ENCODE data around the gene PDE8B. TPM values are rescaled to one million over a fixed set of nuclear protein-coding genes. Genes with fewer than 3 reads are reported as not detected.
A peak's percentile ranks its signal among the peaks of the same experiment; 100 is the strongest.

PDE8B gene
- total RNA-seq, 4 donors from 2014 or later: 0.79 to 2.7 (median 1.4) TPM; not detected in 1

DNA sequence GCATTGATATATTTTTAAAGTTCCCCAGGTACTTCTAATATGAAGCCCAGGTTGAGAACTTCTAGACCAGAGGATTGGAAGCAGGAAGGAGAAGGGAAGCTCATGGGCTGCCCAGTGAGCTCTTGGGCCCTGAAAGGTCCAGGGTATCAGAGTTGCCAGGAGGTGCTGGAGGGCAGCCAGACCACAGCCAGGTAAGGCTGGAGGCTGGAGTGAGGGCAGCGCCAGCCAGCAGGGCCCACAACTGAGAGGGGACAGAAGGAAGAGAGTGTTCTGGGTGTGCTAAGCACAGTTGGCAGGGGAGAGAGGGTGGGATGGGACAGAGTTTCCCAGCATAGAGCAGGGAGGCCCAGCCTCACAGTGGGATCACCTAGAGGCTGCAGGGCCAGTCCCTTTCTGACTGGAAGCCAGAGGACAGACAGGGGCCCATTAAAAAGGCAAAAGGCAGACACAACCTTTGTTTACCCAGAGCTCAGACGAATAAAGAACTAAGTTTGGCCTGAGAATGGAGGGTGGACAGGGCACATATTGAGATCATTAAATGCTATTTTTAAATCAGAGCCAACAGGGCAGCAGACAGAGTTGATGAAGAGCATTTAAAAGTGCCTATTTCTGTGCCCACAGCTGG lies 94.9 kb downstream of the PDE8B start:
- Histone ChIP-seq H3K4me3 (no peak overlapping the region), H3K27ac (peak overlapping the region in 3 of 4 donors; percentile 9 to 47 (median 45)), H3K4me1 (peaks cover 0 to 10% (median 4%) of the 10 kb centered on the region in 3 donors), H3K27me3 (no peaks in the 10 kb centered on the region), H3K9me3 (no peaks in the 10 kb centered on the region), H3K36me3 (no peaks in the 10 kb centered on the region)
- 69 to 72% methylated on average over 2 of the region's 2 CpGs for WGBS, 2 donors
- intact Hi-C loops (cut with DNase I): no loop called here
- no peak for DNase-seq
- TF ChIP-seq, protein P1, sequence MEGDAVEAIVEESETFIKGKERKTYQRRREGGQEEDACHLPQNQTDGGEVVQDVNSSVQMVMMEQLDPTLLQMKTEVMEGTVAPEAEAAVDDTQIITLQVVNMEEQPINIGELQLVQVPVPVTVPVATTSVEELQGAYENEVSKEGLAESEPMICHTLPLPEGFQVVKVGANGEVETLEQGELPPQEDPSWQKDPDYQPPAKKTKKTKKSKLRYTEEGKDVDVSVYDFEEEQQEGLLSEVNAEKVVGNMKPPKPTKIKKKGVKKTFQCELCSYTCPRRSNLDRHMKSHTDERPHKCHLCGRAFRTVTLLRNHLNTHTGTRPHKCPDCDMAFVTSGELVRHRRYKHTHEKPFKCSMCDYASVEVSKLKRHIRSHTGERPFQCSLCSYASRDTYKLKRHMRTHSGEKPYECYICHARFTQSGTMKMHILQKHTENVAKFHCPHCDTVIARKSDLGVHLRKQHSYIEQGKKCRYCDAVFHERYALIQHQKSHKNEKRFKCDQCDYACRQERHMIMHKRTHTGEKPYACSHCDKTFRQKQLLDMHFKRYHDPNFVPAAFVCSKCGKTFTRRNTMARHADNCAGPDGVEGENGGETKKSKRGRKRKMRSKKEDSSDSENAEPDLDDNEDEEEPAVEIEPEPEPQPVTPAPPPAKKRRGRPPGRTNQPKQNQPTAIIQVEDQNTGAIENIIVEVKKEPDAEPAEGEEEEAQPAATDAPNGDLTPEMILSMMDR (IDR thresholded peaks at IDR 0.05): no peak
- no peak for TF ChIP-seq POLR2A (IDR thresholded peaks at IDR 0.05)

DNA sequence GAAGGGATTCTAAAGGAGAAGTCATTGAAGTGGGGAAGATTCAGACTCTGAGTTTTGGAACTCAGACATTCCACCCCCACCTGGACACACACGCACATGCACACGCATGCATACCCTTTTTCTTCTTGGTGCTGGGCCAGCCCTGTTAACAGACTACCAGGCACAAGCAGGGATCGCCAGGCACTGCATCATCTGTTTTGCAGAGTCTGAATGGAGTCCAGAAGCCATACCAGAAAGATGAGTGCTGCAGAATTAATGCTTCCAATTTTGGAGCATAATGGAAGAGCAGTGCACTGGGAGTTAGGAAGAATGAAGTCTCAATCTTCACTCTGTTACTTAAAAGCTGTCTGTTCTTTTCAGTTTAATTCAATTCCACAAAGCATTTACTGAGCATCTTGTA lies 95.5 kb downstream of the PDE8B start:
- intact Hi-C loops (cut with DNase I): no loop called here
- Histone ChIP-seq H3K9me3 (no peaks in the 10 kb centered on the region), H3K27me3 (no peaks in the 10 kb centered on the region), H3K27ac (peak overlapping the region in 2 of 4 donors; percentile 45 to 47), H3K4me3 (no peak overlapping the region), H3K36me3 (no peaks in the 10 kb centered on the region), H3K4me1 (peaks cover 0 to 10% (median 4%) of the 10 kb centered on the region in 3 donors)
- no peak for TF ChIP-seq POLR2A (IDR thresholded peaks at IDR 0.05)
- TF ChIP-seq, protein P1 (IDR thresholded peaks at IDR 0.05): no peak
- 20 to 50% methylated on average over 1 to 3 of the region's 3 CpGs for WGBS, 2 donors
- no peak for DNase-seq

DNA sequence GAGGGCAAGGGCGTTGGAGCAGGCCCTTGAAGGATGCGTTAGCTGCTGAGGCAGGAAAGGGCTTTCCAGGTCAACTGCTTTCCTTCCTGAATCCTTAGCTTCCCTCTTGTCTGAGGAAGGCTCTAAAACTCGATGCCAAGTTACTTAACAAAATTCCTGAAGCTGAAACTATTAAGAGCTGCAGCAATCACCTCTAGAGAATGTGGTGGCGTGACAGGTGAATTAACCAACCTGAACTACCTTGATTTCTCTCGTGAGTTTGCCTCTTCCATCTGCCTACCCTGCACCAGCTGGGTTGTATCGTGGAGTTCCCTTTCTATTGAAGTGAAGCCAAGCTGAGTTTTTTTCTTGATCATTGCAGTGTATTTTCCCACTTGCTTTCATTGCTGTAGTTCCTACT lies 96.1 kb downstream of the PDE8B start:
- WGBS, 2 donors: 41 to 46% methylated on average over 6 of the region's 6 CpGs
- Histone ChIP-seq H3K9me3 (no peaks in the 10 kb centered on the region), H3K27me3 (no peaks in the 10 kb centered on the region), H3K4me1 (peaks cover 0 to 10% (median 4%) of the 10 kb centered on the region in 3 donors), H3K4me3 (no peak overlapping the region), H3K36me3 (no peaks in the 10 kb centered on the region), H3K27ac (peak overlapping the region in 1 of 4 donors; percentile 45)
- intact Hi-C loops (cut with DNase I): no loop called here
- no peak for DNase-seq
- TF ChIP-seq, protein P1 (IDR thresholded peaks at IDR 0.05): no peak
- TF ChIP-seq POLR2A (IDR thresholded peaks at IDR 0.05): no peak

DNA sequence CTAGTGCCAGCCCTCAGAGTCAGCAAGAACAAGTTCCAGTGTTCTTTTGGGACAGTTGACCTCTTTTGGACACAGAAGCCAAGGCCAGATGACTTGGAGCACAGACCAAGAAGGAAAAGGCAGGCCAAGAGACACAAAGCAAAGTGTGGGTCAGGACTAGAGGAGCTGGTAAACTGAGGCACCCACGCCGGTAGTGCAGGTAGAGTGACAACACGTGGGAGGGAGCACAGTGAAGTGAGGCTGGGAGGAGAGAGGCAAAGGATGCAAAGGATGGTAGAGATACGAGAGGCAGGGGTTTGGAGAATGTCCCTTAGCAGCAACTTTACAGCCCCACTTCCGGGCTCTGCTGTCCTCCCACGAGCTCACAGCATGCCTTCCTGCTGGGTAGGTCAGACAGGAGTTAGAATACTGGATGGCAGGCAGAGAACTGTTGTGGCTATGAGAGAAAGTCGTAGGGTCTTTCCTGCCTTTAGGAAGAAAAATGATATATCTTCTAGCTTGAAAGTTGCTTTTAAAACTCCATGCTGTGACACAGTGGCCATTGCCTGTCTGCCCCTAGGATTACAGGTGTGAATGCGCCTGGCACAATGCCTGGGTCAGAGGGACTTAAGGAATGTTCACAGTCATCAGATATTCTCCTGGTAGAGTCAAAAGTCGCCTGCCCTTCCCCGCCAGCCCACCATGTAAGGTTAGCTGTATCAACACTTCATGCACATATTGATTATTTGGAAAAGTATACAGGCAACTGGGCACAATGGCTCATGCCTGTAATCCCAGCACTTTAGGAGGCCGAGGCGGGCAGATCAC lies 97.9 kb downstream of the PDE8B start:
- no peak overlapping the region for H3K4me3 ChIP-seq
- TF ChIP-seq POLR2A (IDR thresholded peaks at IDR 0.05): no peak
- TF ChIP-seq, protein P1 (IDR thresholded peaks at IDR 0.05): no peak
- H3K27ac ChIP-seq: no peak overlapping the region
- H3K9me3 ChIP-seq: no peaks in the 10 kb centered on the region
- peaks cover 0 to 10% (median 4%) of the 10 kb centered on the region in 3 donors for H3K4me1 ChIP-seq
- WGBS, 2 donors: 75 to 77% methylated on average over 10 to 12 of the region's 12 CpGs
- H3K36me3 ChIP-seq: no peaks in the 10 kb centered on the region
- no peak for DNase-seq
- intact Hi-C loops (cut with DNase I): no loop called here
- no peaks in the 10 kb centered on the region for H3K27me3 ChIP-seq

DNA sequence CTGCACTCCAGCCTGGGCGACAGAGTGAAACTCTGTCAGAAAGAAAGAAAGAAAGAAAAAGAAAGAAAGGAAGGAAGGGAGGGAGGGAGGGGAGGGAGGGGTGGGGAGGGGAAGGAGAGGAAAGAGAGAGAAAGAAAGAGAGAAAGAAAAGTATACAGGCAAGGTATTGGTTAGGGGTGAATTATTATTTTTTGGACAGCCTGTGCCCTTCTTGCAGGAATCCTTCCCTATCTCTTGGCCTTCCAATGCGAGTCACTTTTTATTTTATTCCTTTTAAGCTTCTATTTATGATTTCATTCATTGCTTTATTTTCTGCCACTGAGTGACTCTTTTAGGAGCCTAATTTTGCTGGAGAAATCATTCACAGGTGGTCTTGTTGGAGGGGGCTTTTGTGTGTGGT lies 98.7 kb downstream of the PDE8B start:
- TF ChIP-seq POLR2A (IDR thresholded peaks at IDR 0.05): no peak
- TF ChIP-seq, protein P1 (IDR thresholded peaks at IDR 0.05): no peak
- Histone ChIP-seq H3K36me3 (no peaks in the 10 kb centered on the region), H3K9me3 (no peaks in the 10 kb centered on the region), H3K4me3 (no peak overlapping the region), H3K27me3 (no peaks in the 10 kb centered on the region), H3K4me1 (peaks cover 0 to 10% (median 4%) of the 10 kb centered on the region in 3 donors), H3K27ac (no peak overlapping the region)
- DNase-seq: no peak
- 80 to 93% methylated on average over 2 of the region's 2 CpGs for WGBS, 2 donors
- intact Hi-C loops (cut with DNase I): no loop called here

All from esophagus squamous epithelium (tissue), 5 donors.